H1 (cell line): Measurements from ENCODE around the gene L1TD1. TPM values are rescaled to one million over a fixed set of nuclear protein-coding genes. Genes with fewer than 3 reads are reported as not detected.

Experiments used
- CTCF ChIA-PET: fragments of 300-600 bp; sonication (Branson Sonifier 250); formaldehyde crosslinking; loops from one replicate; lab custom pipeline; 2021; ENCODE audit not compliant: partially characterized antibody; lab: Charles Lee
- POLR2A ChIA-PET: fragments of 300-600 bp; sonication (Branson Sonifier 250); formaldehyde crosslinking; loops from one replicate; lab custom pipeline; 2021; ENCODE audit warnings: inconsistent platforms; ENCODE audit not compliant: partially characterized antibody; lab: Charles Lee
- DNase-seq, 2 experiments: peaks; one replicate each; pipeline versions ENCODE4 v3.0.0 to v3.0.0-alpha.2; 2010 to 2022; ENCODE audit warnings: low spot score in 2 of 2, low read depth in 1 of 2, mixed read lengths in 1 of 2
- FAIRE-seq: peaks from 2 replicates; lab custom pipeline; 2011; peaks lifted over from hg19 to GRCh38; lab: Jason Lieb, UNC
- H2AFZ ChIP-seq: 2 replicates; pipeline ENCODE4 v1.8.1; 2012; ENCODE audit warnings: low read length, inconsistent platforms
- H2AK5ac ChIP-seq: 2 replicates; pipeline ENCODE4 v1.6.1; 2013; ENCODE audit warnings: low read depth, low read length
- H2BK120ac ChIP-seq: replicated peaks from 2 replicates; pipeline ENCODE3; 2013; ENCODE audit warnings: low read depth, low read length, inconsistent platforms
- H2BK12ac ChIP-seq: 2 replicates; pipeline ENCODE4 v1.6.1; 2013; ENCODE audit warnings: low read depth, low read length
- H2BK15ac ChIP-seq: 2 replicates; pipeline ENCODE4 v1.6.1; 2013; ENCODE audit warnings: low read length
- H2BK20ac ChIP-seq: 2 replicates; pipeline ENCODE4 v1.6.1; 2013; ENCODE audit warnings: low read length
- H2BK5ac ChIP-seq: 2 replicates; pipeline ENCODE4 v1.6.1; 2013; ENCODE audit warnings: low read depth, low read length
- H3K14ac ChIP-seq: 2 replicates; pipeline ENCODE4 v1.6.1; 2013; ENCODE audit warnings: inconsistent platforms; ENCODE audit not compliant: insufficient read length
- H3K18ac ChIP-seq: 2 replicates; pipeline ENCODE4 v1.6.1; 2013; ENCODE audit warnings: low read length; ENCODE audit errors: extremely low read depth
- H3K23ac ChIP-seq: 2 replicates; pipeline ENCODE4 v1.6.1; 2013; ENCODE audit warnings: inconsistent platforms; ENCODE audit not compliant: insufficient read length
- H3K23me2 ChIP-seq: 2 replicates; pipeline ENCODE4 v1.6.1; 2013; ENCODE audit warnings: low read depth, low read length
- H3K27ac ChIP-seq: 2 replicates; pipeline ENCODE4 v1.6.1; 2011; ENCODE audit warnings: low read depth, low read length, inconsistent platforms
- H3K27me3 ChIP-seq, 4 experiments: replicated peaks in 1 of 4; 1 replicate in 1 of 4; 2 replicates in 3 of 4; pipeline versions ENCODE4 v1.6.1 to v1.8.1; 2011 to 2013; ENCODE audit warnings: low read length in 3 of 4, mild to moderate bottlenecking in 3 of 4, inconsistent platforms in 2 of 4, mixed read lengths in 2 of 4, moderate library complexity in 1 of 4; ENCODE audit not compliant: control insufficient read depth in 3 of 4, insufficient read depth in 3 of 4; ENCODE audit errors: extremely low read depth in 1 of 4
- H3K36me3 ChIP-seq, 4 experiments: 2 replicates each; pipeline versions ENCODE4 v1.6.1 to v1.8.1; 2011 to 2013; ENCODE audit warnings: mild to moderate bottlenecking in 4 of 4, low read length in 3 of 4, moderate library complexity in 2 of 4, control low read depth in 1 of 4, inconsistent platforms in 1 of 4; ENCODE audit not compliant: insufficient read depth in 4 of 4, control insufficient read depth in 2 of 4
- H3K4ac ChIP-seq: replicated peaks from 2 replicates; pipeline ENCODE3; 2013; ENCODE audit warnings: low read length, low read depth, mixed read lengths, inconsistent platforms; ENCODE audit not compliant: insufficient read length
- H3K4me1 ChIP-seq, 4 experiments: replicated peaks in 1 of 4; 1 replicate in 1 of 4; 2 replicates in 3 of 4; pipeline versions ENCODE4 v1.6.1 to v1.8.1; 2011 to 2013; ENCODE audit warnings: low read length in 3 of 4, inconsistent platforms in 2 of 4, mixed read lengths in 1 of 4; ENCODE audit not compliant: insufficient read depth in 4 of 4, control insufficient read depth in 3 of 4
- H3K4me2 ChIP-seq, 2 experiments: 2 replicates each; pipeline versions ENCODE4 v1.6.1 to v1.8.1; 2011 to 2013; ENCODE audit warnings: low read depth in 2 of 2, low read length in 2 of 2, control low read depth in 1 of 2, inconsistent platforms in 1 of 2, mild to moderate bottlenecking in 1 of 2; ENCODE audit not compliant: insufficient read depth in 1 of 2
- H3K4me3 ChIP-seq, 4 experiments: fragments of 200-600, 300-600 bp in 1 of 4; sonication (generic), shearing (Covaris generic), sonication (Bioruptor Twin) in 1 of 4; 2 replicates each; pipeline versions ENCODE4 v1.5.1 to v1.8.1; 2011 to 2016; ENCODE audit warnings: low read length in 4 of 4, low read depth in 3 of 4, control low read depth in 2 of 4, inconsistent platforms in 2 of 4, mild to moderate bottlenecking in 2 of 4, mixed read lengths in 1 of 4, moderate library complexity in 1 of 4; ENCODE audit not compliant: insufficient read depth in 2 of 4; ENCODE audit errors: extremely low read depth in 1 of 4
- H3K56ac ChIP-seq: replicated peaks from 2 replicates; pipeline ENCODE3; 2013; ENCODE audit warnings: low read depth, mild to moderate bottlenecking, mixed read lengths, low read length, inconsistent platforms; ENCODE audit not compliant: insufficient read length
- H3K79me1 ChIP-seq: 2 replicates; pipeline ENCODE4 v1.6.1; 2013; ENCODE audit warnings: low read depth, low read length, control low read depth
- H3K79me2 ChIP-seq, 2 experiments: 2 replicates each; pipeline versions ENCODE4 v1.6.1 to v1.8.1; 2012 to 2013; ENCODE audit warnings: low read length in 2 of 2, mild to moderate bottlenecking in 2 of 2, inconsistent platforms in 1 of 2; ENCODE audit not compliant: insufficient read depth in 2 of 2, control insufficient read depth in 1 of 2
- H3K9ac ChIP-seq, 4 experiments: replicated peaks in 1 of 4; 1 replicate in 1 of 4; 2 replicates in 3 of 4; pipeline versions ENCODE4 v1.6.1 to v1.8.1; 2011 to 2013; ENCODE audit warnings: low read depth in 3 of 4, low read length in 3 of 4, control low read depth in 2 of 4, mild to moderate bottlenecking in 2 of 4, moderate library complexity in 2 of 4, inconsistent platforms in 1 of 4; ENCODE audit errors: extremely low read depth in 1 of 4
- H3K9me3 ChIP-seq, 2 experiments: 2 replicates each; pipeline versions ENCODE4 v1.6.1 to v1.8.1; 2012 to 2013; ENCODE audit warnings: mild to moderate bottlenecking in 2 of 2, moderate library complexity in 2 of 2, control low read depth in 1 of 2, inconsistent platforms in 1 of 2, low read depth in 1 of 2, low read length in 1 of 2, mixed read lengths in 1 of 2; ENCODE audit not compliant: insufficient read depth in 2 of 2
- H4K20me1 ChIP-seq, 2 experiments: replicated peaks in 1 of 2; 2 replicates each; pipeline versions ENCODE3 to v1.8.1; 2011 to 2013; ENCODE audit warnings: inconsistent platforms in 2 of 2, low read length in 2 of 2, mild to moderate bottlenecking in 1 of 2; ENCODE audit not compliant: insufficient read depth in 2 of 2, control insufficient read depth in 1 of 2
- H4K5ac ChIP-seq: 2 replicates; pipeline ENCODE4 v1.6.1; 2013; ENCODE audit warnings: low read length, low read depth, mixed read lengths, inconsistent platforms; ENCODE audit not compliant: insufficient read length
- H4K8ac ChIP-seq: 2 replicates; pipeline ENCODE4 v1.8.0; 2013; ENCODE audit warnings: mild to moderate bottlenecking, moderate library complexity, low read length, inconsistent platforms; ENCODE audit not compliant: insufficient read depth; ENCODE audit errors: extremely low read depth
- H4K91ac ChIP-seq: replicated peaks from 2 replicates; pipeline ENCODE3; 2013; ENCODE audit warnings: low read length, mixed read lengths, inconsistent platforms; ENCODE audit not compliant: insufficient read length
- RFX5 ChIP-seq: IDR thresholded peaks from 2 replicates; pipeline ENCODE4 v1.6.1; 2011; ENCODE audit warnings: low read depth, low read length, improper control_type of control experiment, borderline replicate concordance
- WGBS, 2 experiments: shearing (Covaris generic) in 1 of 2; methylation state at CpG; one replicate each; pipeline versions ENCODE4 v1.1.6 to v1.1.7; 2013 to 2015; ENCODE audit warnings: low lambda C conversion rate in 2 of 2, mixed read lengths in 2 of 2, inconsistent platforms in 1 of 2, low coverage in 1 of 2, missing lambda C conversion rate in 1 of 2; ENCODE audit not compliant: insufficient replicate concordance in 2 of 2, insufficient coverage in 1 of 2, insufficient read length in 1 of 2; ENCODE audit errors: extremely low coverage in 1 of 2, missing lambda C conversion rate in 1 of 2; 5-methylcytosine and 5-hydroxymethylcytosine counted together
- polyA plus RNA-seq, 7 experiments: library from polyadenylated mRNA; depleted of rRNA in 3 of 7; stranded (reverse) in 5 of 7; unstranded in 2 of 7; fragments of >200 nt in 5 of 7; fragments of 200-250 nt in 2 of 7; gene quantifications; 1 replicate in 5 of 7; 2 replicates in 1 of 7; 4 replicates in 1 of 7; pipeline versions ENCODE4 v1.2.1 to v1.2.3, GENCODE V29; 2011 to 2013; ENCODE audit warnings: missing spikeins in 2 of 7, mixed read lengths in 2 of 7
- total RNA-seq: library from RNA; stranded (reverse); fragmentation: NEBNext Ultra II Directional; extraction: Animal tissue kit (Norgen Biotek cat#: 25700); gene quantifications from 2 replicates; pipeline ENCODE4 v1.2.1, GENCODE V29; 2021
- TF ChIP-seq, protein P1 (sequence below), 3 experiments: IDR thresholded peaks; 1 replicate in 2 of 3; 2 replicates in 1 of 3; pipeline versions ENCODE4 v1.5.1 to v1.6.1; 2011; ENCODE audit warnings: low read length in 3 of 3, mild to moderate bottlenecking in 3 of 3, inconsistent platforms in 2 of 3, low read depth in 1 of 3, moderate library complexity in 1 of 3; ENCODE audit not compliant: insufficient read depth in 1 of 3; ENCODE audit errors: control extremely low read depth in 1 of 3

L1TD1 gene
- total and polyA plus RNA-seq, 2 of the 8 experiments (the other 6 are each of a cell fraction or from before 2014, with no cell fraction given) = 35.3 to 441 TPM

DNA sequence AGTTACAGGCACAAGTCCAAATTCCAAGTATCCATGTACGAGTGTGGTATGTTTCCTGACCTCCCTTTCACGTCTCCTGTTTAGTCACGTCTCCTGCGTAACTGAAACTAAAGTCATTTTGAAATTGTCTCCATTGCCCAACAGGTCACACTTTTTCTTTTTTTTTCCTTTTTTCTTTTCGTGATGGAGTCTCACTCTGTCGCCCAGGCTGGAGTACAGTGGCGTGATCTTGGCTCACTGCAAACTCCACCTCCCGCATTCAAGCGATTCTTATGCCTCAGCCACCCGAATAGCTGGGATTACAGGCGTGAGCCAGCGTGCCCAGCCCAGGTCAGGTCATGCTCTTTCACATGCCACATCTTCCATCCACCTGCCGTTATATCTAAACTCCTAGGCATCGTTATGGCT is 38.2 kb downstream of the L1TD1 start:
- H3K4me1 ChIP-seq = peaks cover 6 to 20% (median 14%) of the 10 kb centered on the region in 4 experiments
- no peak overlapping the region for H2BK120ac ChIP-seq
- H4K20me1 ChIP-seq = peaks cover 0 to 3% of the 10 kb centered on the region in 2 experiments
- H3K4ac ChIP-seq = no peak overlapping the region
- DNase-seq (no peak), FAIRE-seq (no peak)
- no peak overlapping the region for H2BK12ac ChIP-seq
- peak overlapping the region; percentile 45; the same call in 1 of the 2 replicates for H4K8ac ChIP-seq
- CTCF ChIA-PET = interaction anchor here (0.6 to 2.0 kb wide), 4 partner anchors 8 to 94 kb away, joined by 3 to 5 read pairs (median 4); no protein-coding TSS in a partner anchor
- H3K56ac ChIP-seq = no peak overlapping the region
- no peaks in the 10 kb centered on the region for H3K23me2 ChIP-seq
- H3K9me3 ChIP-seq = no peaks in the 10 kb centered on the region
- no peak overlapping the region for H3K18ac ChIP-seq
- no peaks in the 10 kb centered on the region for H3K79me1 ChIP-seq
- no peak overlapping the region for H2BK15ac ChIP-seq
- no peaks in the 10 kb centered on the region for H3K27me3 ChIP-seq
- no peak overlapping the region for H4K5ac ChIP-seq
- no peak overlapping the region for H3K4me2 ChIP-seq
- H3K27ac ChIP-seq = no peak overlapping the region
- H3K23ac ChIP-seq = no peak overlapping the region
- no peak overlapping the region; a peak in 1 of 7 replicates for H3K9ac ChIP-seq
- no peak overlapping the region for H4K91ac ChIP-seq
- no peak overlapping the region for H2BK20ac ChIP-seq
- TF ChIP-seq RFX5 = no peak
- TF ChIP-seq, protein P1, sequence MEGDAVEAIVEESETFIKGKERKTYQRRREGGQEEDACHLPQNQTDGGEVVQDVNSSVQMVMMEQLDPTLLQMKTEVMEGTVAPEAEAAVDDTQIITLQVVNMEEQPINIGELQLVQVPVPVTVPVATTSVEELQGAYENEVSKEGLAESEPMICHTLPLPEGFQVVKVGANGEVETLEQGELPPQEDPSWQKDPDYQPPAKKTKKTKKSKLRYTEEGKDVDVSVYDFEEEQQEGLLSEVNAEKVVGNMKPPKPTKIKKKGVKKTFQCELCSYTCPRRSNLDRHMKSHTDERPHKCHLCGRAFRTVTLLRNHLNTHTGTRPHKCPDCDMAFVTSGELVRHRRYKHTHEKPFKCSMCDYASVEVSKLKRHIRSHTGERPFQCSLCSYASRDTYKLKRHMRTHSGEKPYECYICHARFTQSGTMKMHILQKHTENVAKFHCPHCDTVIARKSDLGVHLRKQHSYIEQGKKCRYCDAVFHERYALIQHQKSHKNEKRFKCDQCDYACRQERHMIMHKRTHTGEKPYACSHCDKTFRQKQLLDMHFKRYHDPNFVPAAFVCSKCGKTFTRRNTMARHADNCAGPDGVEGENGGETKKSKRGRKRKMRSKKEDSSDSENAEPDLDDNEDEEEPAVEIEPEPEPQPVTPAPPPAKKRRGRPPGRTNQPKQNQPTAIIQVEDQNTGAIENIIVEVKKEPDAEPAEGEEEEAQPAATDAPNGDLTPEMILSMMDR (IDR thresholded peaks at IDR 0.05; ENCODE audit: control extremely low read depth in 1 of 3, insufficient read depth in 1 of 3, low read depth in 1 of 3, low read length in 3 of 3) = peak in 1 of 3 experiments; percentile 16; a peak in 1 of 4 replicates
- peaks cover 0 to 26% (median 6%) of the 10 kb centered on the region in 4 experiments; a peak in 6 of 8 replicates for H3K36me3 ChIP-seq
- H2AK5ac ChIP-seq = no peak overlapping the region
- WGBS, 2 experiments = 85% methylated on average over 14 of the region's 14 CpGs; no CpG with 5 or more reads in 1 of the 2 experiments
- H3K79me2 ChIP-seq = no peaks in the 10 kb centered on the region
- no peak overlapping the region for H2AFZ ChIP-seq
- no peak overlapping the region for H3K4me3 ChIP-seq
- no peak overlapping the region for H3K14ac ChIP-seq
- POLR2A ChIA-PET = interaction anchor here (1.3 to 10.8 kb wide), 6 partner anchors 9 to 47 kb away, joined by 3 to 98 read pairs (median 7); no protein-coding TSS in a partner anchor
- no peak overlapping the region for H2BK5ac ChIP-seq
